ENCODE measurements around the gene ANKRD40.
"Not testable (repeated sequence)": the region's sequence is repeated elsewhere in the genome, so short reads cannot be mapped to it uniquely, and the experiment has no call there.

ANKRD40 gene

DNA sequence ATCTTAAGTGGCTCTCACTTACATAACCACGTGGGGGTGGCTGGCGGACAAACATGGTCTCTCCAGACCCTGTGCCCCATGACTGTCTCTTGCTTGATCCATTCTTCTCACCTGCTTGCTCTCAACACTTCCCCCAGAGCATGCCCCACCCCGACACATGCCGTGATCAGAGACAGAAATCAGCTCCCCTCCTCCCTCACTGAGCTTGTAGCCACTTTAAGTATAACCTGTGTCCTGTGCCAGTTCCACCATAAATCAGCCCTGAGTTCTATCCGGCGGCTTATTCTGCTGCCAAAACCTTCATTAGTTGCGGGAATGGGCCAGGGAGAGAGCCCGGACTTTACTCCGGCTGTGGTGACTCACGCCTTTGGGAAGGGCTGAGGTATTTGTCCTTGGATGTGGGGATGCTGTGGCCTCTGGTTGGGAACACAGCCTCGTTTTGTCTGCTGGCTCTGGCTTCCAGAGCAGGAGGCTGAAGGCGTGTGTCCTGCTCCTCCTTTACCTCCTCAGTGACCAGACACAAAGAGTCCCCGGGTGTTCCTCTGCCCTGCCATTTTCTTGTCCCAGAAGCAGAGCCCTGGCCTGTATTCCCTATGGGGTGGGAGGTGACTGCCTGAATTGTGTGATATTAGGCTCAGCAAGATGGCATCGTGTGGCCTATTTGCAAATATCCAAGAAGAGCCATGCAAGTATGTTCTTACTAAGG, 21.1 kb downstream of the ANKRD40 start:
- DNase-seq (ENCODE audit: low spot score) = peak; percentile 92

DNA sequence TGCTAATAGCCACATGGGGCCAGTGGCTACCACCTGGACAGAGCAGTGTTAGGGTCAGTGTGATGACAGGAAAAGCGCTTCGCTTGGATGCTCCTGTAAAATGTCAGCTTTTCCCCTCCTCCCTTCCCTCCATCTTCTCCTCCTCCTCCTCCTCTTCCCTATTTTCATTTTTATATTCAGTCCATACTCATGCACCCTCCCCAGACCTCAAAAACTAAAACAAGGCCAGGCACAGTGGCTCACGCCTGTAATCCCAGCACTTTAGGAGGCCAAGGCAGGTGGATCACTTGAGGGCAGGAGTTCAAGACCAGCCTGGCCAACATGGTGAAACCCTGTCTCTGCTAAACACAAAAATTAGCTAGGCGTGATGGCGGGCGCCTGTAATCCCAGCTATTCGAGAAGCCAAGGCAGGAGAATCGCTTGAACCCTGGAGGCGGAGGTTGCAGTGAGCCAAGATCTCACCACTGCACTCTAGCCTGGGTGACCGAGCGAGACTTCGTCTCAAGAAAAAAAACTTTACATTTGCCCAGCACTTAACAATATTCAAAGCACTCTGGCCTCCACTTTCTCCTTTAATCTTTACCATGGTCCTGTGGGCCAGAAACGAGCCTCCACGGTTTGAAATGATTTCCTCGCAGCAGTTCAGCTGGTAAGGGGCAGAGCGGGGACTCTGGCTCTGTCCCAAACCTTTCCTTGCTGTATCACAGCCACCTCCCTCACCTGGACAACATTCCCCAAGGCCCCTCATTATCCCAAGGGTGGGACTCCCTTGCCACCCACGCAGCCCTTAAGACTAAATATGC, 21.8 kb downstream of the ANKRD40 start:
- no peak for DNase-seq (ENCODE audit: low spot score)

DNA sequence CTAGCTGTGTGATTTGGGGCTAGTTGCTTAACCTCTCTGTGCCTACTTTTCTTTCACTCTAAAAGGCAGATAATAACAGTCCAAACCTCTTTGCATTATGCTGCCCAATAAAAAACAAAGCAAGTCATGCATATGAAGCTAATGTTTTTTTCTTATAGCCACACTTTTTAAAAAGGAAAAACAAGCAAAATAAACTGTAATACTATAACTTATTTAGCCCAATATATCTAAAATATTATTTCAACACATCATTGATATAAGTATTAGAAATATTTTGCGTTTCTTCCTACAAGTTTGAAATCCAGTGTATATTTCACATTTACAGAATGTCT, 22.4 kb downstream of the ANKRD40 start:
- no peak for DNase-seq (ENCODE audit: low spot score)

- no peak for DNase-seq (ENCODE audit: low spot score)
Measured at GRCh38 chr17:50684612-50685333, 22.9 kb downstream of the ANKRD40 start.

DNA sequence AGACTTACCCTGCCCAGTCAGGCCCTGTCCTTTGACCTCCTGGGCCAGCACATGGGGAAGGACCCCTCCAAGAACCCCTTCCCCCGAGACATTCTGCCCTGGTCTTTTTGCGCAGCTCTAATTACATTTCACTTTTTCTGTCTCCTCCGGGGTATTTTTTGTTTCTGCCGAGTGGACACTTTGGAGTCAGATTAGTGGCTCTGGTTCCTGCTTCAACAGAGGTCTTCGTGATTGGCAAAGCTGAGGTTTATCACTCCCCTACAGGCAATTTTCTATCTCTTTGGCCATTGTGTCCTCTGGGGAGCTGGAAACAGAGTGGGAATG, 23.5 kb downstream of the ANKRD40 start:
- DNase-seq (ENCODE audit: low spot score) = no peak

DNA sequence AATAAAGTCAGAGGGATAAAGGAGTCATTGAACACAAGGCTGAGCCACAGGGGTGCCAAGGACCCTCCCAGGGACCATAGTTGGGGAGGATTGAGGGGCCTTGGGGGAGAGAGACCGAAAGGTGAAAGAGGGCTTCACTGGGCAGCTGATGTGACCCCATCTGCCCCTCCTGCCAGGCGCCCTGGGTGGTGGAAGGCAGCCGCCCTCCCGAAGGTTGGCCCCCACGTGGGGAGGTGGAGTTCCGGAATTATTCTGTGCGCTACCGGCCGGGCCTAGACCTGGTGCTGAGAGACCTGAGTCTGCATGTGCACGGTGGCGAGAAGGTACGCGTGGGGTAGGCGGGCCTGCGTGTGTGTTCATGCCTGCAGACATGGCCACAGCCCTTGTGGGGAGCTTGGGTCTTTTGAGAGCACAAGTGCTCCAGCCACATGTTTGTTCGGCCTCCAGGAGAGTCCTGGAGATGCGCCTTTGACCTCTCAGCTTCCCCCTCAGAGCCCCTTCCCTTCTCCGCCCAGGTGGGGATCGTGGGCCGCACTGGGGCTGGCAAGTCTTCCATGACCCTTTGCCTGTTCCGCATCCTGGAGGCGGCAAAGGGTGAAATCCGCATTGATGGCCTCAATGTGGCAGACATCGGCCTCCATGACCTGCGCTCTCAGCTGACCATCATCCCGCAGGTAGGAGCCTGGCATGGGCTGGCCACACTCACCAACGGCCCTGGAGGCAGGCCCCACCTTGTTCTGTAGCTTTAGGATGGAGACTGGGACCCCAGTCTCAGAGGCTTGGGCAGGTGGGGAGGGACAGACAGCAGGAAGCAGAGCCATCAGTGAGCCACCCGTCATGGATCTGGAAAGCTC, 24.1 kb downstream of the ANKRD40 start:
- DNase-seq (ENCODE audit: low spot score) = no peak

GRCh38 chr17:50682938-50683337, 24.8 kb downstream of the ANKRD40 start:
- no peak for DNase-seq (ENCODE audit: low spot score)

GRCh38 chr17:50682441-50682840, 25.3 kb downstream of the ANKRD40 start:
- DNase-seq (ENCODE audit: low spot score) = no peak

GRCh38 chr17:50681263-50682200, 26.2 kb downstream of the ANKRD40 start:
- DNase-seq (ENCODE audit: low spot score) = peak; percentile 86

GRCh38 chr17:50680543-50681262, 27.0 kb downstream of the ANKRD40 start:
- DNase-seq (ENCODE audit: low spot score) = not testable (repeated sequence)

- DNase-seq (ENCODE audit: low spot score) = no peak
Measured at GRCh38 chr17:50680126-50680525, 27.6 kb downstream of the ANKRD40 start.

- no peak for DNase-seq (ENCODE audit: low spot score)
Measured at GRCh38 chr17:50679008-50679544, 28.6 kb downstream of the ANKRD40 start.

GRCh38 chr17:50677851-50678375, 29.8 kb downstream of the ANKRD40 start:
- DNase-seq (ENCODE audit: low spot score) = no peak

DNA sequence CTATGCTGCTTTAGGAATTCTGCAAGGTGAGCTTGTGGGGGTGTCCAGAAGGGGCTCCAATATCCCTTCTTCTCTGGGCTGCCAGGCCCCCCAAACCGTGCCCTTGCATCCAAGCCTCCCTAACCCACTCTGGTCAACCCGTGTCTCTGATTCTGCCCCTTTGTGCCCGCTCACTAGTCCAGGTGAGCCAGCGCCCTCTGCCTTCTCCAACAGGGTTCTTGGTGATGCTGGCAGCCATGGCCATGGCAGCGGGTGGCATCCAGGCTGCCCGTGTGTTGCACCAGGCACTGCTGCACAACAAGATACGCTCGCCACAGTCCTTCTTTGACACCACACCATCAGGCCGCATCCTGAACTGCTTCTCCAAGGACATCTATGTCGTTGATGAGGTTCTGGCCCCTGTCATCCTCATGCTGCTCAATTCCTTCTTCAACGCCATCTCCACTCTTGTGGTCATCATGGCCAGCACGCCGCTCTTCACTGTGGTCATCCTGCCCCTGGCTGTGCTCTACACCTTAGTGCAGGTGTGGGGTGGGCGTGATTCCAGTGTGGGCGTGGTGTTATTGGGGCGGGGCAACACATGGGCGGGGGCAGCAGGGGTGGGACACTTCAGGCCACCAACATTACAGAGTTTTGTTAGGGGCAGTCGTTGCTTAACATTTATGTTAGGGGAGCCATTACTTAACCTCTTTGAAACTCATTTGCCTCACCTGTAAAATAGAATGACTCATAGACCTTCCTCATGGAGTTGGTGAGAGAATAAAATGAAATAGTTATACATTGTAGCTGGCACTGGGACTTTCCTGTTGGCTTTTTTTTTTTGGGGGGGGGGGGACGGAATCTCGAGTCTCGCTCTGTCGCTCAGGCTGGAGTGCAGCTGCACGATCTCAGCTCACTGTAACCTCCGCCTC, 31.4 kb downstream of the ANKRD40 start:
- no peak for DNase-seq (ENCODE audit: low spot score)

GRCh38 chr17:50675627-50676026, 32.1 kb downstream of the ANKRD40 start:
- DNase-seq (ENCODE audit: low spot score) = no peak

DNA sequence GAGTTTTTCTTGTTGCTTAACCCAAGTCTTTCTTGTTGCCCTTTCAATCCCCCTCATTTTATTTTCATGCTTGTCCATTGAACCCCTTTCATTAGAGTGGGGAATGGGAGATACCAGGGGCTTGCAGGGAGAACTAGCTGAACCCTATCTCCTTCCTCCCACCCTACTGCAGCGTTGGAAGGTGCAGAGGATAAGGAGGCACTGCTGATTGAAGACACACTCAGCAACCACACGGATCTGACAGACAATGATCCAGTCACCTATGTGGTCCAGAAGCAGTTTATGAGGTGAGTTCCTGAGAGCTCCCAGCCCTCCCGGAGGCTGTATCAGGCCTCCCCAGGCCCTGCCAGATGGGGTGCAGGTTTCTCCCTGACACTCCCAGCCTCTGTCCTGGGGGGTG, 32.5 kb downstream of the ANKRD40 start:
- DNase-seq (ENCODE audit: low spot score) = no peak

DNA sequence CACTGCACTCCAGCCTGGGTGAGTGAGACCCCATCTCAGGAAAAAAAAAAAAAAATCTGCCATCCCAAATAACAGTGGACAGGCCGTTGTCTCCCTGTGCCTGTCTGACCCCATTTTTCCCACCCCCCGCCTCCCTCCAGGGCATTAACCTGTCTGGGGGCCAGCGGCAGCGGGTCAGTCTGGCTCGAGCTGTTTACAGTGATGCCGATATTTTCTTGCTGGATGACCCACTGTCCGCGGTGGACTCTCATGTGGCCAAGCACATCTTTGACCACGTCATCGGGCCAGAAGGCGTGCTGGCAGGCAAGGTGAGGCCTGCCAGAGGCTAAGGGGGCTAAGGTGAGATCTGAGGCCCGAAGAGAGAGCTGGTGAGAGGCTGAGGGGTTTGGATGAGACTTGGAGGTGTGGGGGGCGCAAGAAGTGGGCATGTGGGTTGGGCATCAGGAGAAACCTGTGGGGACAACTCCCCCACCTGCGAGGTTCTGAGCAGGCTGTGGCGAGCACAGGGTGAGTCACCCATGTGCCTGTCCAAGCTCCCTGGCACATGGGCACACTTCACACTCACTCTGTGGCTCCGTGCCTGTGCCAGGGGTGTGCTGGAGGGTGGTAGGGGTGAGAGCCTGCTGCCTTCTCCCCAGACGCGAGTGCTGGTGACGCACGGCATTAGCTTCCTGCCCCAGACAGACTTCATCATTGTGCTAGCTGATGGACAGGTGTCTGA, 34.7 kb downstream of the ANKRD40 start:
- no peak for DNase-seq (ENCODE audit: low spot score)

DNA sequence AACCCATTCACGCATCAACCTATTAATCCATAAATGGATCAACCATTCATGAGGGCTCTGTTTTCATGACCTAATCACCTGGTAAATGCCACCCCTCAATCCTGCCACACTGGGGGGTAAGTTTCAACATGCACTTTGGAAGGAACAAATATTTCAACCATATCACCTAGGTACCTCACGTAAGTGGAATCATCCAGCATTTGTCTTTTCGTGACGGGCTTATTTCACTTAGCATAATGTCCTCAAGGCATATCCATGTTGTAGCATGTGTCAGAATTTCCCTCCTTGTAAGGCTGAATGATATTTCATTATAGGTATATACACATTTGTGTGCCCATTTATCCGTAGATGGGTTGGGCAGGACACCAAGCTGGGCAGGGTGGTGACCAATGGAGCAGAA, 35.6 kb downstream of the ANKRD40 start:
- no peak for DNase-seq (ENCODE audit: low spot score)
